22Rv1 (cell line): ENCODE measurements around the gene NTN4.

Experiments used
- H3K27ac ChIP-seq: fragments of 450-650 bp; 2 replicates; pipeline ENCODE4 v1.5.1; 2017
- ZFX ChIP-seq: fragments of 450-650 bp; IDR thresholded peaks from 2 replicates; pipeline ENCODE4 v1.6.1; 2017; ENCODE audit warnings: antibody characterized with exemption, borderline replicate concordance
- TF ChIP-seq, protein P1 (sequence below): fragments of 450-650 bp; IDR thresholded peaks from 2 replicates; pipeline ENCODE4 v1.5.1; 2017; ENCODE audit warnings: mild to moderate bottlenecking

Gene NTN4

DNA sequence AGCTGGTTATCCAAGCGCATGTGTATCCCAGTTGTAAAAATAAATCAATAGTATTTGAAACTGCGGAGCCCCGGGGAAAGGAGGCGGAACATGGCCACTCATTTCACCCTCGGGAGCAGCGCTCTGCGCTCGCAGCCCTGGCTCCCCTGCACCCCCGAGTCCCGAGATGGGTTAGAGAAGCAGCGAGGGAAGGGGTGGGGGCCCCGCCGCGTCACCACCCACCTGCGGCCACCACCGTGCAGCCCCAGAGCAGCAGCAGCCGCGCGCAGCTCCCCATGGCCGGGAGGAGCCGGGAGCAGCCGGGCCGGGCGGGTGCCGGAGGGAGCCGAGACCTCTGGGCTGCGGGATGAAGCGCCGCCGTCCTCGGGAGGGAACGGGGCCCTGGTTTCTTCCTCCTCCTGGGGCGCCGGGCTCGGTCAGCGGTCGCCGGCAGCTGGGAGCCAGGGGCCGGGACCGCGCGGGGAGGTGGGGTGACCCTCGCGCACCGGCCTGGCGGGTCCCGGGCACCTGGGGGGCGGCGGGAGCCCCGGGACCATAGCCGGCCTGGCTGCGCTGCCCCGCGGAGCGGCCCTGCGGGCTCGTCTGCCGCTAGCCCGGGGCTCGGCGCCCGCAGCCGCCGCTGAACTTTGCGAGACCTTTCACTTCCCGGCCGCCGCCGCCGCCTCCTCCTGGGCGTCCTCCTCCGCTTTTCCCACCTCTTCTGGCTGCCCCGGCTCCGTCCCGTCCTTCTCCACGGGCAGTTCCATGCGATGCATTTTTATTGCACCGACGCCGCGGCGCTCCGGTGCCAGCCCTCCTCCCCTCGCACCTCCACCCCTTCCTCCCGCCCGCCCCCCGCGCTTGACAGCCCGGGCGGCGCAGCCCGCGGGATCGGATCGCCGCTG, at the start of gene NTN4:
NTN4 (minus strand) TSS at position 732 of the 884 bp plus-strand sequence; CDS start at position 277, 455 bp downstream.
- H3K27ac ChIP-seq, result no peak within 1 kb of the TSS
- TF ChIP-seq, protein P1, sequence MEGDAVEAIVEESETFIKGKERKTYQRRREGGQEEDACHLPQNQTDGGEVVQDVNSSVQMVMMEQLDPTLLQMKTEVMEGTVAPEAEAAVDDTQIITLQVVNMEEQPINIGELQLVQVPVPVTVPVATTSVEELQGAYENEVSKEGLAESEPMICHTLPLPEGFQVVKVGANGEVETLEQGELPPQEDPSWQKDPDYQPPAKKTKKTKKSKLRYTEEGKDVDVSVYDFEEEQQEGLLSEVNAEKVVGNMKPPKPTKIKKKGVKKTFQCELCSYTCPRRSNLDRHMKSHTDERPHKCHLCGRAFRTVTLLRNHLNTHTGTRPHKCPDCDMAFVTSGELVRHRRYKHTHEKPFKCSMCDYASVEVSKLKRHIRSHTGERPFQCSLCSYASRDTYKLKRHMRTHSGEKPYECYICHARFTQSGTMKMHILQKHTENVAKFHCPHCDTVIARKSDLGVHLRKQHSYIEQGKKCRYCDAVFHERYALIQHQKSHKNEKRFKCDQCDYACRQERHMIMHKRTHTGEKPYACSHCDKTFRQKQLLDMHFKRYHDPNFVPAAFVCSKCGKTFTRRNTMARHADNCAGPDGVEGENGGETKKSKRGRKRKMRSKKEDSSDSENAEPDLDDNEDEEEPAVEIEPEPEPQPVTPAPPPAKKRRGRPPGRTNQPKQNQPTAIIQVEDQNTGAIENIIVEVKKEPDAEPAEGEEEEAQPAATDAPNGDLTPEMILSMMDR, result no peak
- no peak for TF ChIP-seq ZFX

DNA sequence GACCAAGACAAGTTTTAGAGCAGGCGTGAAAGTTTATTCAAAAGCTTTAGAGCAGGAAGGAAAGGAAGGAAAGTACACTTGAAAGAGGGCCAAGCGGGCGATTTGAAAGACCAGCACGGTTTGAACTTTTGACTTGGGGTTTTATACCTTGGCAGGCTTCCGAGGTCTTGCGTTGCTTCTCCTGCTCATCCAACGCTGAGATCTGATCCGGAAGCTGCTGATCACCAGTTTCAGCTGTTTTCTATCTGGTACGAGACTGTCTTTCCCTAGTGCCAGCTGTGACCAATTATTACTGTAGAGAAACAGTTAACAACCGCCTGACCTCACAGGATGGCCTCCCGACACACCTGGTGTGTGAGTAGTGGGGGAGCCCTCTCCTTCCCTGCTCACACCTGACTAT, 47.6 kb upstream of the NTN4 start:
- TF ChIP-seq, protein P1, result no peak
- no peak for TF ChIP-seq ZFX
- H3K27ac ChIP-seq, result no peak overlapping the region

DNA sequence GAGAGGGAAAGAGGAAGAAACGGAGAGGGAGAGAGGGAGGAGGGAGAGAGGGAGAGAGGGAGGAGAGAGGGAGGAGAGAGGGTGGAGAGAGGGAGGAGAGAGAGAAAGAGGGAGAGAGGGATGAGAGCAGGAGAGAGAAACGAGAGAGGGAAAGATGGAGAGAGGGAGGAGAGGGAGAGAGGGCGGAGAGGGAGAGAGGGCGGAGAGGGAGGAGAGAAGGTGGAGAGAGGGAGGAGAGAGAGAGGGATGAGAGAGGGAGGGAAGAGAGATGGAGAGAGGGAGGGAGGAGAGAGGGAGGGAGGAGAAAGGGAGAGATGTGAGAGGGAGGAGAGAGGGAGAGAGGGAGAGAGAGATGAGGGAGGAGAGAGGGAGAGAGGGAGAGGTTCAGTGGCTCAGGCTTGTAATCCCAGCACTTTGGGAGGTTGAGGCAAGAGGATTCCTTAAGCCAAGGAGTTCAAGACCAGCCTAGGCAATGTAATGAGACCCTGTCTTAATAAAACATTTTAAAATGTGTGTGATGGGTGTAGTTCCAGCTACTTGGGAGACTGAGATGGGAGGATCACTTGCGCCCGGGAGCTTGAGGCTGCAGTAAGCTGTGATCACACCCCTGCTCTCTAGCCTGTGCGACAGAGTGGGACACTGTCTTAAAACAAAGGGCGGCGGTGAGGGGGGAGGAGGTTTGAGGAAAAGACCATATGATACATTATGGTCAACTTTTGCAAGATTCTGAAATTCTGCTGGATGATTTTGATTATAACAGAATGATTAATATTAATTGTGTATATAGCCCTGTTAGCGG, 46.9 kb upstream of the NTN4 start:
- TF ChIP-seq, protein P1, result no peak
- no peak for TF ChIP-seq ZFX
- H3K27ac ChIP-seq, result peak overlapping the region; percentile 67

DNA sequence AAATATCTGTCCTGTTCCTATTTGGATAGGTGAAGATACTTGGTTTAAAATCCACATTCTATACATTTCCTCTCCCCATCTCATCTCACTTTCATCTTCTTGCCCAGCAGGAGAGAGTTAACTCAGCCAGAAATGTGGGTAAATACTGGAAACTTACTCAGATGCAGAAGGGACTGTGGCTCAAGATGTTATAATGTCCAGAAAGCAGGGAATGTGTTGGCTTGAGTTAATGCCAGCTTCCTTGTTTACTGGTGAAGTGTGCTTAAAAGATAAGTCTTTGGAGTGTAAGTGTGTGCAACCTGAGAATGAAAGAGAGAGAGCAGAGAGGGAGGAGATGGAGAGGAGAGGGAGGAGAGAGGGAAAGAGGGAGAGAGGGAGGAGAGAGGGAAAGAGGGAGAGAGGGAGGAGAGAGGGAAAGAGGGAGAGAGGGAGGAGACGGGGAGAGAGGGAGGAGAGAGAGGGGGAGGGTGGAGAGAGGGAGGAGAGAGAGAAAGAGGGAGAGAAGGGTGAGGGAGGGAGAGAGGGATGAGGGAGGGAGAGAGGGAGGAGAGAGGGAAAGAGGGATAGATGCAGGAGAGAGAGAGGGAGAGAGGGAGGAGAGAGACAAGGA, 46.2 kb upstream of the NTN4 start:
- peak overlapping the region; percentile 67 for H3K27ac ChIP-seq
- TF ChIP-seq ZFX, result no peak
- TF ChIP-seq, protein P1, result no peak

DNA sequence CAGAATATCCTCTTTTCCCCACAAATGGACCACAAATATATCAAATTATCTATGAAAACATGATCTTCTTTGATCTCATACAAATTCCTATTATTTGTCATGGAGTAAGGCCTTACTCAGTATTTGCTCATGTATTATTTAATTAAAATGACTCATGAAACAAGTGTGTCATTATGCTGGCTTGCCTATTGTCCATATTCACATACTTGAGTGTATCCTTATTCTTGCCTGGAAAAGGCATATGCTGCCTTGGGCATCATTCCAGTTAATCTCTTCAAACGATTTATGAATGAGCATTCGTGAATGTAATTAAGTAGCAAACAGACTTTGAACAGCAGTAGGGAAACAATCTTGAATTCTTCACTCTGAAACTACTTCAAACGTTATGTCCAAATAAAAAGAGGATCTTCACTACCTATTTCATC, 45.6 kb upstream of the NTN4 start:
- TF ChIP-seq, protein P1, result no peak
- no peak for TF ChIP-seq ZFX
- peak overlapping the region; percentile 67 for H3K27ac ChIP-seq

DNA sequence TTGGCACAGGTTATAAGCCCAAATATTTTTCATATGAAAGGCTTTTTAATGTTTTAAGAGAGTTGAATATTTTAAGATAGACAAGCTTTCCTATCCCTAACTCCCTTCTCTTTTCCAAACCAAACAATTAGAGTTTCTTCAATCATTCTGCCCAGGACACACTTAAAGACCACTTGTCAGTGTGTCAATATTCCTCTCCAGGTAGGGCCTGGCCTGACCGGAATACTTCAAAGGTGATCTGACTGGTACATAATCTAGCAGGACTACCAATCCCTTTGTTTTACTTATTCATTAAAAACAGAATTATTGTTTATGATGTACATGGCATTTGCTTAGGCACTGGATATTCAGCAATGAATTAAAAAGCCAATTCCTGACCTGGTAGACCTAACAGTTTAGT, 44.0 kb upstream of the NTN4 start:
- TF ChIP-seq, protein P1, result no peak
- no peak for TF ChIP-seq ZFX
- no peak overlapping the region for H3K27ac ChIP-seq
